HG03039 (cell line): ENCODE data around the gene VAX1.
"Not testable (repeated sequence)": the region's sequence is repeated elsewhere in the genome, so short reads cannot be mapped to it uniquely, and the experiment has no call there.

ENCODE experiments used
- ATAC-seq: cut with Tn5 transposase; IDR thresholded peaks from one replicate; pipeline ENCODE4 v1.9.1; 2021; ENCODE audit warnings: mild to moderate bottlenecking, moderate library complexity; ENCODE audit not compliant: unreplicated experiment

VAX1 gene, protein sequence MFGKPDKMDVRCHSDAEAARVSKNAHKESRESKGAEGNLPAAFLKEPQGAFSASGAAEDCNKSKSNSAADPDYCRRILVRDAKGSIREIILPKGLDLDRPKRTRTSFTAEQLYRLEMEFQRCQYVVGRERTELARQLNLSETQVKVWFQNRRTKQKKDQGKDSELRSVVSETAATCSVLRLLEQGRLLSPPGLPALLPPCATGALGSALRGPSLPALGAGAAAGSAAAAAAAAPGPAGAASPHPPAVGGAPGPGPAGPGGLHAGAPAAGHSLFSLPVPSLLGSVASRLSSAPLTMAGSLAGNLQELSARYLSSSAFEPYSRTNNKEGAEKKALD

GRCh38 chr10:117137911-117138642, at the start of gene VAX1:
Gene VAX1, minus strand, starts transcription at chr10:117138270. Its CDS starts 214 bp downstream, at chr10:117138056.
- ATAC-seq, result no peak

DNA sequence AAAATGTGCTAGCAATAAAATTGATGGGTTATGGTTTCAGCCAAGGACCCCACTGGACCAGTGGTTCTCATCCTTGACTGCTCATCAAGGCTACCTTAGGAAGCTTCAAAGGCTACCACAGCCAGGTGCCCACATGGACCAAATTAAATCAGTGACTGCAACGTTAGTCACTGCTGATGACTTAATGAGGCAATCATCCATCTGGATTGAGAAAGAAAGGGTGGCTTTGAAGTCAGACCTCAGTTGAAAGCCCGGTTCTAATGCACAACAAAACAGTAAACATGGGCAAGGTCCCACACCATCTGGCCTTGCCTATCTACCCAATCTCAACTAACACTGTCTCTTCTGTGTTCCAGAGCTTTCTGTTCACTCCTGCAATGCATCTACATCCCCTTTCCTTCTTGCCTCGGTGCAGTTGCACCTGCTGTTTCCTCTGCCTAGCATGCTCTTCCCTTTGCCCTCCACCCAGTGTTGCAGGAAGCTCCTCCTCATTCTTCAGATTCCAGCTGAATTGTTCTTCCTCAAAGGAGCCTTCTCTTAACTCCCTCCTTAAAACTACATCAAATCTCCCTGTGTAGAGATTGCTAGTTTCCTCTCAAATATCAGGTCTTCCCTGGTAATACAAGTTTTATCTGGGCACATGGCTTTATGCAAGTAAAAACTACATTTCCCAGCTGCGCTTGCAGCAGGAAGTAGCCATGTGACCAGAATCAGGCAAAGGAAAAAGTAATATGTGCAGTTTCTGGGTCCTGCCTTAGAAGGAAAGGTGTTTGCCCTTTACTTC, 49.0 kb upstream of the VAX1 start:
- ATAC-seq, result no peak

GRCh38 chr10:117185817-117186216, 47.7 kb upstream of the VAX1 start:
- not testable (repeated sequence) for ATAC-seq

DNA sequence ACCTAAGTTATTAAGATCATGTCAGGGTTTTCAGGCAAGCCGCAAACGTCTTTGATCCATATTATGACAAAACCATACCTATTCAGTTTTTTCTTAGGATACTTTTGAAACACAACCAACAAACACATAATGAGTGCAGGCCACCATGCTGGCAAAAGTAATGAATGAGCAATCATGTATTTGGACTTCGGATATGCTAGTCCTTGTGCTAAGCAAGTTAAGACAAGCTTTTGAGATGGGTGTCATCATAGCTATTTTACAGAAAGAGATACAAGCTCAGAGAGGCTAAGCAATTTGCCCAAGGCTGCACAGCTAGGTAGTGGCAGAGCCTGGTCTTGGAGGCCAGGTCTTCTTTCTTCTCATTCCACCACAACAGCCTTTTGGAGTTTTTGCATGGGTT, 46.8 kb upstream of the VAX1 start:
- no peak for ATAC-seq

DNA sequence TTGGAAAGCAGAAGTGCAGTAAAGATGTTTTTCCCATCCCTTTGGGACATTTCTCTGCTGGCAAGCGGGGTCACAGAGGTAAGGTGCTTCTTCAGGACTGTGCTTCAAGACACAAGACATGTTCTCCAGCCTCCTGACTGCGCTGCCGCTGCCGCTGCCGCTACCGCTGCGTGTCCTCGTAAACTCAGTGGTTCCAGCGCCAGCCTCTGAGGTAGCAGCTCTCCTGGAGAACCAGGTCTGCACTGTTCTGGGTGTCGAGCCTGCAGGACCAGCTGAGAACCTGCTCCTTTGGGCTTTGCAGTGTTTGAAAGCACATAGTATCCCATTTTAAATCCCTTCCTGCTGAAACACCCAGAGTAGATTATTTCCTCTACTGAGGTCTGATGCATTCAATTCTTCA, 46.2 kb upstream of the VAX1 start:
- ATAC-seq, result no peak

DNA sequence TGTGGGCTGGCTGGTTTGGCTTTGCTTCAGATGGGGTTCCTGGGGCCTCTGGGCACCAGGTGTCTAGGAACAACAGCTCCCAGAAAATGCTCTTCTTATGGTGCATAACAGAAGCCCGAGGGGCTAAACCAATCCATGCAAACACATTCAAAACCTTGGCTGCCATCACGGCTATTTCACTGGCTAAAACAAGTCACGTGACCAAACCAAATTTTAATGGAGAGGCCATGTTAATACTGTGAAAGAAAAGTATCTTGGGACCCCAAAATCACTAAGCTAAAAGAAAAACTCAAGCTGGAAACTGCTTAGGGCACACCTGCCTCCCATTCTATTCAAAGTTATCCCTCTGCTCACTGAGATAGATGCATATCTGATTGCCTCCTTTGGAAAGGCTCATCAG, 40.1 kb upstream of the VAX1 start:
- no peak for ATAC-seq

DNA sequence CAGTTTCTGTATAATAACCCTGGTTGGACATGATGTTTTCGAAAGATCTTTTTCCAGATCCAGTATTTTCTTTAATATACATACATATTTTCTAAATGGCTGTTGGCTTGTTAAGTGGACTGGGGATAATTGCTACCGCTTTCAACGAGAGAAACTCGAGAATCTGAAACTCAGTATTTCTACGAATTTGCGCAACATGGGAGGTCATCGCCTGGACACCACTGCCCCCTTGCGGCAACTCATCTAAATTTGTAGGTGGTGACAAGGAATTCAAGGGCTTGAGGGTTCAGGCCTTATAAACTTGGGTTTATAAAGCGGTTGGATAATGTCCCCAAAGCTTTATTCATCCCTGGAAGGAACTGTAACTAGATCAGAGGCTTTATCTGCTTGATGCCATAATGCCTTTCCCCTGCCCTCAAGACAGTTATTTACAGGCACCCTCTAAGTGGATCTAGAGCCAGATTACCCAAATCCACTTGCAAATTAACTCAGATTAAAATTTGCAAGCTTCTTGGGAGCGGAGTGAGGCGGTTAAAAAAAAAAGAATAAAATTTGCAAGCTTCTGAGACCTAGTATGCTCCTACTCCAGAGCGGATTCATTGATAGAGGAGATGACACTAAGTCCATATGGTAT, 37.9 kb upstream of the VAX1 start:
- ATAC-seq, result peak; percentile 49

- peak; percentile 28 for ATAC-seq
Observed at GRCh38 chr10:117175215-117175900, 37.3 kb upstream of the VAX1 start.

GRCh38 chr10:117174439-117175214, 36.6 kb upstream of the VAX1 start:
- peak; percentile 63 for ATAC-seq

DNA sequence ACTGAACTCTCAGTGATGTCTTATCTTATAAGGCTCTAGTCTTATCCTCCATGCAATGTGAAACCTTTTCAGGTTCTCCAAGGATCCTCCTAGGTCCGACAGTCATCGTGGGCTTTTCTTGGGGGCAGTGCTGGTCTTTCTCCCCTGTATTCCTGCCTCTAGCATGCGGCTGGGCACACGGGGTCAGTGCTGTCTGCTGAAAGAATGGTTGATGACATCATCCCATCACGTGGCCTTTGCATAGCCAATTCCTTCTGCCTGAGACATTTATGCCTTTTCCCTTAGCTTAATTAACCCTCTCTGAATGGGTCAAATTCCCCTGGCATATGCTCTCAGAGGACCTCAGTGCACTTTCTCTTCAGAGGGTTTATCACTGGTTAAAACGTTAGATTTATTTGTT, 32.2 kb upstream of the VAX1 start:
- no peak for ATAC-seq

DNA sequence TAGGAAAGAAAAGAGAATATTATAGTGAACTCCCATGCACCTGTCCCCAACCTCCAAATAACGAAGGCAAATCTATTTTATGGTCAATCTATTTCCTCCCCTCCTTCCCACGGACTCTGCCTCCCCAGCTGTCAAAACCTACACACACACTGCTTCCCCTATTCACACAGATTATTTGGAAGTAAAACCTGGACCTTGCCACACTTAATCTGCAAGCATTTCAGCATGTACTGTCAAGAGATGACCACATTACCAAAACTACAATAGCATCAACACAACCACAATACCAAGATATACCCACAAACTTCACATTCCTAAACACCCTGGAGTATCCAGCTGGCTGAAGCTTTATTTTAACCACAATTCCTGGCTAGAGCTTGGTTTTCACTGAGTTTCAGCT, 31.4 kb upstream of the VAX1 start:
- no peak for ATAC-seq

- ATAC-seq, result no peak
Observed at GRCh38 chr10:117168729-117169128, 30.7 kb upstream of the VAX1 start.

GRCh38 chr10:117167789-117168674, 30.0 kb upstream of the VAX1 start:
- peak; percentile 82 for ATAC-seq

- no peak for ATAC-seq
Observed at GRCh38 chr10:117167346-117167788, 29.3 kb upstream of the VAX1 start.

DNA sequence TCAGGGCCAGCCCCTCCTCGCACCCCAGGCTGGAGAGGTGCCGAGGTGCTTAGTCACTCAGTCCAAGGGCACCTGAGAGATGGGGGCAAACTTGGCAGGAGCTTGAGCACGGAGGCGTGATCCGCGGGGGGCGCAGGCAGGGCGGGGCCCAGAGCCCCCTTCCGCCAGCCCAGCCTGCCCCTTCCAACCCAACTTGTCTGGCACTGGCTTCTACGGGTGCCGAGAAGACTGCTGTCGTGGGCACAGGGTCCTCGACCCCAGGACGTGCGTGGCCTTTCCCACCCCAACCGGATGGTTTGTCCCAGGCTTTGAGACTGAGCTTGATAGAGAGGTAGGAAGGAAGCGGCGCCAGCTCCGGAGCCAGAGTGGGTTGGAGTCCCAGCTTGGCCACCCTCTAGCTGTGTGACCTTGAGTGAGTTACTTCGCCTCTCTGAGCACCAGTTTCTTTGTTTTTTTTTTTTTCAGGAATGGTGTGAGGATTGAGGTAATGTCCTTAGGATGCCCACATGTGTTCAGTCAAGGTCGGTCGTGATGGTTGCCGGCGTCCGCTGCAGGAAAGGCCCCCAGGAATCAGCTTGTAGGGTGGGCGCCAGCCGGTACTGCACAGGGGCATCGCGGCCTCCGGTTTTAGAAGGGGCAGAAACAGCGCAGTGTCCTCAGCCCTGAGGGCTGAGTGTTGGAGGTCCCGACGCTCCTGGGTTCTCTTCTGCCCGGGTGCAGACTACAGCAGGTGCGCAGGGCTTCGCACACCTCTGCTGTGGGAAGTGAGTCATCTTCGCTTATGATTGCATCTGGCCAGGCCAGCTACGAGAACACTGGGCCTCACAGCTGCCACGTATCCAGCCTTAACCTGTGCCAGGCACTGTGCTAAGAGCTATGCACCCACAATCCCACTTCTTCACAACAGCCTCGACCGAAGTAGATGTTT, 28.6 kb upstream of the VAX1 start:
- ATAC-seq, result no peak

- ATAC-seq, result no peak
Observed at GRCh38 chr10:117165538-117166417, 27.7 kb upstream of the VAX1 start.
